GM18867 (cell line): Measurements from ENCODE around the gene ANKS6.

Experiments
- ATAC-seq: cut with Tn5 transposase; IDR thresholded peaks from one replicate; pipeline ENCODE4 v1.9.1; 2021; ENCODE audit warnings: mild to moderate bottlenecking, moderate library complexity; ENCODE audit not compliant: unreplicated experiment

Gene ANKS6

DNA sequence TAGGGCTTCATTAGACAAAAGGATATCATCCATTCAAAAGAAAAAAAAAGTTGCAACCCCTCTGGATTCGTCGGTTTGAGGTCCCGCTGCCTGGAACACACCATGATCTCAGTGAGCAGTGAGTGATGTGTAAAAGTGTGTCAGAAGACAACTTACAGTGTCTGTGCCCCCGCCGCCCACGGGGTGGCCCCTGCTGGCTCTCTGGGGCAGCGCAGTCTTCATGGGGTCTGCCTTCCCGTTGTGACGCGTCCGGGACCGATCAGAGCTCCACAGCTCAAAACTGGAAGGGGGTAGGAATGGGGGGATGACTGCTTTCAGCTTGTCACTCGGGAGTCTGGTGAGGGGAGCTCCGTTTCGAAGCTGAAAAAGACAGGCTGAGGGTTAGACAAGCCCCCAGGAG is 22.6 kb downstream of the ANKS6 start:
- no peak for ATAC-seq

DNA sequence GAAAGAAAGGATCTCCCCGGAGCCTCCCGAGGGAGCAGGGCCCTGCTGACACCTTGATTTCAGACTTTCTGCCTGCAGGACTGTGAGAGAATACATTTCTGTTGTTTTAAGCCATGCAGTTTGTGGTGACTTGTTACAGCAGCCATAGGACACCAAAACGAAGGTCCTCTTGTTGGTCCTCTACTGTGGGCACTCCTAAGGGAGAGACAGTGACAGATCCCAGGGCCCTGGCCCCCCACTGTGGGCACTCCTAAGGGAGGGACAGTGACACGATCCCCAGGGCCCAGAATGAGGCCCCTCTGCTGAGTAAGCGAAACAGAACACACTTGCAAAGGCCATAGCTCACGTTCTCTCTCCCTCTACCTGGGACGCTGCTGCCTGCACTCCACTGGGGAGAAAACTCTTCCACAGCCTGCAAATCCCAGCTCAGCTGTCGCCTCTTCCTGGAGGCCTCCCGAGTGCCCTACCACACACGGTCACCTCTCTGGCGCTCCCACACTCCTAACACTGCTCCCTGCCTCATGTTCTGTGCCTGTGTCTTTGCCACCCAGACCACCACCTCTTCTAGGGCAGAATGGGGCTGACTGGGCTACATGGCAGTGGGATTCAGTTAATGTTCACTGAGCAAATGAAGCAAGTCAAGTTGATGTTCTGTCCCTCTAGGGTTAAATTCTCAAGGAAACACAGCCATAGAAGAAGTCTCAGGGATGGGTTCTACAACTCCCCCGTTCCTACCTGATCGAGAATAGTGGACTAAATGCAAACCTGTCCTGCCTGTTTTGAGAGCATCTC is 23.8 kb downstream of the ANKS6 start:
- ATAC-seq, result no peak

DNA sequence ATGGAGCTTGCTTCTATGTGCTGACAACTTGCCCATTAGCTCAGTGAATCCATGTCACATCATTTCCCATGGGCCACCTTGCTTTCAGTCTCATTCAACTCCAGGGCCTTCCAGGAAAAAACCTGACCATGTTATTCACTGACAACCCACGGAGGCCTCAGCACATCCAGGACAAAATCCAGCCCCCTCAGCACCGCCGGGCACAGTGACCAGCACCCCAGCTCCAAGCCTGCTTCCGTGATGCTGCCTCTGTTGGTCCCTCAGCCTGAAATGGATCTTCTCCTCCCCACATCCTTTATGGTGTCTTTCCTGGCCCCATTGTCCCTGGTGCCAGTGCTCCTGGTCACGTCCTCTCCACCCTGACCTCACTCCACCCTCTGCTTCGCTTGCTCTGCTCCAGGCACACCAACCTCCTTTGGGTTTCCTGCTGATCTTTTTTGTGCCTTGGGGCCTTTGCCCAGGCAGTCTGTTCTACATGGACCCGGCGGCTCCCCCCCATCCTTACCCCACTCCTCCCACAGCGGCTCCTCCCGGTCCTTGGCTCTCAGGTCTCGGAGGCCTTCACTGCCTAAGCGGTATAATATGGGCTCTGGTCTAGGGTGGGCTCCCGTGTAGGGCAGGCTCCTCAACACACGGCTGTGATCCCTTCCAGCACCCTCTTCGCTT is 25.0 kb downstream of the ANKS6 start:
- no peak for ATAC-seq

DNA sequence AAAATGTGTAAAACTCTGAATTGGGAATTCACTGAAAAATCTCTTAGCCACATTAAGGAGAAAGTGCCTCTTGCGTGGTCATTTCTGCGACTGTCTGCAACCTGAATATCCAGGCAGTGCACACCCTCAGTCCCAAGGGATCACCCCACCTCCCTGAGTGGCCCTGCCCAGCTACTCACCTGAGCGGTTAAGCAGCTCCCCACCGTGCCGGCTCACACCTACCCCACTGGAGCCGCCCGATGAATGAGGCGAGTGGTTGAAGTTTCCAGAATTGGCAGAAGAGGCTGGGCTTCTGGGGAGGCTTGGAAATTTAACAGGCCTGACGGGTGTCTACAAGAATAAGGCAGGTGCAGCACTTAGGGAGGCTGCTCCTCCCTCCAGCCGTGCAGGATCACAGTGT is 25.6 kb downstream of the ANKS6 start:
- ATAC-seq, result no peak

DNA sequence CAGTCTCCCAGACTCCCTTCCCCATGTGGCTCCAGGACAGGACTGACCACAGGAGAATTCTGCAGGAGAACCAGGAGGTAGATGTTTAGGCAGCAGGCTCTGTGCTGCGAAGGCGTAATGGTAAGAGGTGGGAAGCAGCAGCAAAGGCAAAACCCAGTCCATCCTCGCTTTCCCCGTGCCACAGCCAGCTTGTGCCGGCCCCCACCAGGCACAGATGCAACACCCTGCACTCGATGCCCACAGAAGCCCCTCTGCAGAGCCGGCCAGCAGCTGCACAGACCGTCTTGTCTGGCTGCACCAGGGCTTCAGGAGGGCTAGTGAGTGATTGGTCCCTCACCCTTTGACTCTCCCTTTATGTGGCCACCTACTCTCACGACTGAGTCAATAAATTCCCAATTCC is 28.0 kb downstream of the ANKS6 start:
- no peak for ATAC-seq

DNA sequence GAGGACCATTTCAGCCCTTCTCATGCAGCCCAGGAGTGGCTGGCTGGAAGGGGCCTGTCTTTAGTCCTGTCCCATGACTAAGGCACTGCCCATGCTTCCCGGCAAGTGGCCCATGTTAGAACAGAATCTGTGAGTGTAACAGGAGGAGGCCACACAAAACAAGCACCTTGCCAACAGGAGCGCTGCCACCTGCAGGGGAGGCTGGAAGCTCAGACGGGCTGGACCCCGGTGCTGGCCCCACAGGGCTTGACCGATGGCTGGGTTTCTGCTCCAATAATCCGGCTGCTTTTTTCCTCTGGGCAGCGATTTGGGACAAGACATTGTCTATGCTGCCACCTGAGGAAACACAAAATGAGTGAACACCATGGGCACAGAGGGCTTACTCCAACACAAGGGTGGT is 28.4 kb downstream of the ANKS6 start:
- ATAC-seq, result no peak

DNA sequence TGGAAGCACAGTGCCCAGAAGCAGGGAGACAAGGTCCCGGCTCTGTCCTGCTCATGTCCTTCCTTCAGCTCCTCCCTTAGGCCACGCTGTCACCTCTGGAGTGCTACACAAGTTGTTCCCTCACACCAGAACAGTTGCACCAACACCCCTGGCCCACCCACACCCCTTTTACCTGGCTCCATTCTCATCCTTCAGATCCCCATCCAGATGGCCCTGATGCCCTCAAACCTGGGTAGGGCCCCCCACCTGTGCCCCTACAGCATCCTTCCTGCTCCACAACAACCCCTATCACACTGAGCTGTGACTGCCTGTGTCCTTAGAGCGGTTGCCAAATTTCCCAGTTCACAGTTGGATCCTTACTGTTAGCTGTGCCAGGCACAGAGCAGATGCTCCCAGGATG is 29.2 kb downstream of the ANKS6 start:
- ATAC-seq, result no peak

DNA sequence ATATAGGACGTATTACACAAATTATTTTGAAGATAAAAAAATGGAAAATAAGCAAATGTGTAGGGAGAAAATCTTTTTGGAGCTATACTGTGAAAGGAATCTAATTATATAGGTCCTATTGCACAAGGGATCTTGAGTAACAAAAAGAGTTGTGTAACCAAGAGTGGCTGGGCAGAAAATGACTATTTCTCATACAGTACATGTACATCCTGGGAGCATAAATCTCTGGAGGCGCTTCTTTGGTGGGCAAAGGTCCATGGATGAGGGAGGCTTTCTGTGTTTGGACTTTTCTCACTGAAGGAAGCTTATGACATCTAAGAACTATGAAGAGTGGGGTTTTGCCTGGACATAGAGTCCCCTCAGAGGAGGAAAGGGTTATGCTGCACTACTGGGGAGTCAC is 29.8 kb downstream of the ANKS6 start:
- no peak for ATAC-seq

DNA sequence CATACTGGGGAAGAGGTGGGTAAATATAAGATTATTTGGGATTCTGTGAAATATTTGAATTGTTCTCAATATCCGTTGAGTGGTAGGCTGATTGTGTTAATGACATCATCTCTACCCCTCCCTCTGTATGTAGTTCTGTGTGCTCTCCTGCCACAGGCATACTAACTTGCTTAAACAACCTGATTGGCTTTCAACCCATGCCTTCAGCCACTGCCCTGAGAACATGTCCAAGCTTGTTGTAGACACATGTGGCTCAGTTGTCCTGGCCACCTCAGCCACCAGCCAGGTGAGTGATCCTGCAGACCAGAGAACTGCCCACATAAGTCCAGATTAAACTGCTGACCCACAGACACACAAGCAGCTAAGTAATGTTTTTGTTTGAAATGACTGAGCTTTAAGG is 31.1 kb downstream of the ANKS6 start:
- ATAC-seq, result no peak

DNA sequence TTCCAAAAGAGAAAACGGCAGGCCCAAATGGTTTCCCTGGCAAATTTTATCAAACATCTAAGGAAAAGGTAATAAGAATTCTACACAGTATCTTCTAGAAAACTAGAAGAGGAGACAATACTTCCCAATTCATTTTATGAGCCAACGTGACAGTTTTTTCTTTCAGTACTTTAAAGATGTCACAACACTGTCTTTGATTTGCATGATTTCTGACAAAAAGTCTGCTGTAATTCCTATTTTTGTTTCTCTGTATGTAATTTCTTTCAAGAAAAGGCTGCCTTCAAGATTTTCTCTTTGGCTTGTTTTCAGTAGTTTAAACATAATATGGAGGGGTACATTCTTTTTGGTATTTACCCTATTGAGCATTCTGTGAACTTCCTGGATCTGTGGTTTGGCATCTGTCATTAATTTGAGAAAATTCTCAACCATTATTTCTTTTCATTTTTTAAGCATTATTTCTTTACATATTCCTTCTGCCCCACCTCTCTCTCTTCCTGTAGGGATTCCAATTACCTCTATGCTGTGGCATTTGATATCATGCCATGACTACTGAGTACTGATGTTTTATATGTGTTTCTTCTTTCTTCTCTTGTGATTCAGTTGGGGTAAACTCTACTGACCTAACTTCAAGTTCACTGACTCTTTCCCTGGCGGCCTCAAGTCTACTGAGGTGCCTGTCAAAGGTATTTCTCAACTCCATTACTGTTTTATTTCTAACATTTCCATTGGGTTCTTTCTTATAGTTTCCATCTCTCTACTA is 32.2 kb downstream of the ANKS6 start:
- ATAC-seq, result no peak

DNA sequence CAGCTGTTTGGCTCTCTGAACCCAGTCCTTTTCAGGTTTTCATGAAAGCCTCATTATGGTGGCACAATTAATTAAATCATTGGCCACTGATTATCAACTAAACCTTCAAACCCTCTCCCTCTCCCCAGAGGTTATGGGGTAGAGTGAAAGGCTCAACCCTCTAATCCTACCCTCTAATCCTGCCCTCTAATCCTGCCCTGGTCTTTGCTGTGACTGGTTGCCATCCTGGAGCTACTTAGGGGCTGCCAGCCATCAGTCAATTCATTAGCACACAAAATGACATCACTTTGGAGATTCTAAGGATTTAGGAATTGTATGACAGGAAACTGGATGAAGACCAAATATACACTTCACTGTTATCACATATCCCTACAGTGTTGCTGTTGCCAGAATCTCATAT is 36.1 kb downstream of the ANKS6 start:
- ATAC-seq, result no peak

DNA sequence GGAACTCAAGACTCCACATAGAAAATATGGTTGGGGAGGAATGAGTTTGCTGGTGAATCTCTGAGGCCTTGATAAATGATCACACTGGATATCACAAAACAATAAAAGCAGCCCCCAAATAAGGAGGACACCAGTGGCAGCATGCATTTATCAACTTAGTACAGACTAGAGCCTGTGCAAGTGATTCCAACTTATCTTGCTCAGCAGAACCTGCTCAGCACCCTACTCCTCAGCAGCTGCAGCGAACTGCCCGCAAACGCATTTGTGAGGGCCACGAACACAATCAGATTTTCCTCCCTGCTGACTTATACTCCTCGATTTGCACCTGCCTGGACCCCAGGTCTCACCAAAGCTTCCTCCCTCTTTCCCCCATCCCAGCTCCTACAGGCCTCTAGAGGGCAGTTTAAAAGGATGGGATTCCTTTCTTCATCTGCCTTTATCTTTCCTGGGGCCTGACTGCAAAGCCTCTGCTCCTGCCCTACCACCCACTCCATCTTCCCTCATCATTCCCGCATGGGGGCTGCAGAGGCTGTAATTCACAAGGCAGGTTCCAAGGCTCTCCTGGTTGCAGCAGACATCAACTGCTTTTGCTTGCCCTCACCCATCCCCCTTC is 41.2 kb downstream of the ANKS6 start:
- ATAC-seq, result no peak

DNA sequence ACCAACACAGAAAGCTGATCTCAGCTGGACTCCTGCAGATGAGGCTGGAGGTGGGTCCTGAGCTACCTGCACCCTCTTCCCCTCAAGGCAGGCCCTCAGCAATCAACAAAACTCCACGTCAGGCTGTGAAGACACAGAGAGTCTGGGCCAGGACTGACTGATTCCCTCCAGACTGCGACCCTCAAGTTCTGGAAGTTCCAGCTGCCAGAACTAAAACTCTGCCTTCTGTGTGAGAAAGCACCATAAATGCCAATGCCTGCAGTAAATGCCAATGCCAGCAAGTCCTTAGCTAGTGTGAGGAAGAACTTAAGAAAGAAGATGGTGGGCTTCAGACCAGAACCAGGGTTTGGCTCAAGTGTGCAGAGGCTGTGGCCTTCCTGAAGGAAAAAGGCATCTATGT is 45.1 kb downstream of the ANKS6 start:
- ATAC-seq, result no peak

DNA sequence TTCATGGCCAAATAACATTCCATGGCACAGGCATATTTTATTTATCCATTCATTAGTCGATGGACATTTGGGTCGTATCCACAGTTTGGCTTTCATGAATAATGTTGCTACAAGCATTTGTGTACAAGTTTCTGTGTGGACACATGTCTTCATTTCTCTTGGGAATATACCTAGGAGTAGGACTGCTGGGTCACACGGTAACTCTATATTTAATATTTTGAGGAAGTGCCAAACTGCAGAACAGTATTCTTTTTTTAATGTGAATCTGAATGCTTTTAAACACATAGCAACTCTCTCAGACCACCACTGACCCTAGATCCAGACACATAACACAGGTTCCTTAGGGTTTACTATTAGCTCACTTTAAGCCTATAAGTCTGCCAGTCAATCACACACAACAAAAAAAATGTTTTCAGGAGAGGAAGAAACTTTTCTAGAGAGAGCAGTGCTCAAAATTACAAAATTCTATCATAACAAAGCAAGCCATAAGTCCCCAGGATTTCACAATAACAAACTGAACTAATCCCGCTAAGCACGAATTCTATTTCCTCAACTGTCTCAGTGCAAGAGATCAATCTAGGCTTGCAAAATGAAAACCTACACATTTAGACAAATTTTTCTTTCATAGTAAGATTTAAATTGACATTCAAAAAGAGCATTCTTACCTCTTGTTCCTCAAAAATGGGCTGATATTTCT is 45.8 kb downstream of the ANKS6 start:
- no peak for ATAC-seq

DNA sequence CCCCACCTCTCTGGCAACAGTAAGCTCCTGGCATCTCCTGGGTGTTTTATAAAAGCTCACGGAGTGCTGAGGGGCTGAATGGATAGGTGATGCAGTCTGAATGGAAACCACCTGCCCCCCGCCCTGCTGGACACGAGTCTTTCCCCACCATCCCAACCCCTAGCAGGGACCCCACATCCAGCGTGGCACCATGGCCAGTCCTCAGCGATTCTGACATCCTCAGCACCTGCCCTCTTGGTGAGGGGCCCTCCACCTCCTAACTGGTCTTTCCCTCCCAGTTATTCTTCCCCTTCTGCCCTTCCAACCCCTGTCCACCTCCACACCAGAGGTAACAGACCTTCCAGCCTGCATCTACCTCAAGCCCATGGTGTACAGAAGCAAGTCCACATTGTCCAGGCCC is 48.9 kb downstream of the ANKS6 start:
- no peak for ATAC-seq

DNA sequence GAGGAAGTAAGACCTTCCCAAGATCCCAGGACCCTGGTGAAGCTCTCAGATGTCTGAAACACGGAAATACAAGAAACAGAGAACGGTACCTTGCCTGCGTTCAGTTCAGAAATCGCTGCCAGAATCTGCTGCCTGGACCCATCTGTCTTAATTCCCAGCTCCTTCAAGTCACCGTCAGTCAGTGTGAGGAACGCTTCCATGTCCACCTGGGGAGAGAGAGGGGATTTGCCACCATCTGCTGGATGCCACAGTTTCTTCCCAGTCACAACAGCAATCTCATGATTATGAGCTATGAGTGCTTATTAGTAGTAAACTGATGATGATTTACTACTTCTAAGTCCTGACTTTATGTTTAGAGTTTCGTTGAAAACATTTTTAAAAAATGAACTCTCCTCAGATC is 50.9 kb downstream of the ANKS6 start:
- ATAC-seq, result no peak

DNA sequence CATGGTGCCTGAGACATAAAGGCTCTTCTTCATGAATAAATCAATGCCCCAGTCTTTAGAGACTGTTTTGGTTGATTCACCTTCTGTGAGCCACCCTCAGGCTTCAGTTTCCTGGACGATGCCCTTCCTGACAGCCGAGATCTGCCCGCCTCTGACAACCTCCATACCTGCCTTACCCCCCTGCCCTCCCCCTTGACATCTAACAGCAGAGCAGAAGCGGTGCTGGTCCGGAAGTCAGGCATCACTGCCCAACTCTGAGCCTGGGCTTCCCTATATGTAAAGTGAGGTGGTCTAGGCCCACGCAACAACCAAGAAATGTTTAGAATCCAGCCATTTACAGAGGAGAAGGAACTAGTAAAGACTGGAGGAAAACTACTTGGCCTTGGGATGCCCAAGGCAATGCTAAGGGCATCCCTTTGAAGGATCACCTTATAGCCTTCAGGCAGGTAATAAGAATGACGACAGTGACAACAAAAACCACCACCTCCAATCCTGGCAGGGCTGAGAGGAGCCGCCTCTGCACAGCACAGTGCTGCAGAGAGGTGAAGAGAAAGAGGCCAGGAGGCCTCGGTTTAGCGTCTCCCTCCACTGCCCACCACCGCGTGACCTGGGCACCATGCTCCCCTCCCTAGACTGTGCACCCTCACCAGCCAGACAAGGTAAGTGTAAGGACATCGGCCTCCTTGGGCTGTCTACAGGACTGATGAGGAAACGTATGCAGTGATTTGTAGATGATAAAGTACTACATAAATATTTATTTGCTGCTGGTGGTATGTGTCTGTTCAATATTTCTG is 52.3 kb downstream of the ANKS6 start:
- ATAC-seq, result no peak

DNA sequence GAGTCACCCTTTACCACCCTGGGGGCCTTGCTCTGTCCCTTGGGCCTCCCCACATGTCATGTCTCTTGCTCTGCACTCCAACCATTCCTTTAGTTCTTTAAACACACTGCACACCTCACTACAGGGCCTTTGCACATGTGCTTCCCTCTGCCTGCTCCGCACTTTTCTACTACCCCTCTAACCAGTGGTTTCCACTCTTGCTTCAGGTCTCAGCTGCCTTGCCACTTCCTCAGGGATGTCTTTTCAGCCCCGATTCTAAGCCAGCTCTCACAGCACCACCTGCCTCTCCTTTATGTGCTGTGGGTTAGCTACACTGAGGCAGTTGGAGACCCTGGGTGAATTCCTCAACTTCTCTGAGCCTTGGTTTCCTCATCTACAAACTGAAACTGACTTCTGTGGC is 53.0 kb downstream of the ANKS6 start:
- ATAC-seq, result no peak

DNA sequence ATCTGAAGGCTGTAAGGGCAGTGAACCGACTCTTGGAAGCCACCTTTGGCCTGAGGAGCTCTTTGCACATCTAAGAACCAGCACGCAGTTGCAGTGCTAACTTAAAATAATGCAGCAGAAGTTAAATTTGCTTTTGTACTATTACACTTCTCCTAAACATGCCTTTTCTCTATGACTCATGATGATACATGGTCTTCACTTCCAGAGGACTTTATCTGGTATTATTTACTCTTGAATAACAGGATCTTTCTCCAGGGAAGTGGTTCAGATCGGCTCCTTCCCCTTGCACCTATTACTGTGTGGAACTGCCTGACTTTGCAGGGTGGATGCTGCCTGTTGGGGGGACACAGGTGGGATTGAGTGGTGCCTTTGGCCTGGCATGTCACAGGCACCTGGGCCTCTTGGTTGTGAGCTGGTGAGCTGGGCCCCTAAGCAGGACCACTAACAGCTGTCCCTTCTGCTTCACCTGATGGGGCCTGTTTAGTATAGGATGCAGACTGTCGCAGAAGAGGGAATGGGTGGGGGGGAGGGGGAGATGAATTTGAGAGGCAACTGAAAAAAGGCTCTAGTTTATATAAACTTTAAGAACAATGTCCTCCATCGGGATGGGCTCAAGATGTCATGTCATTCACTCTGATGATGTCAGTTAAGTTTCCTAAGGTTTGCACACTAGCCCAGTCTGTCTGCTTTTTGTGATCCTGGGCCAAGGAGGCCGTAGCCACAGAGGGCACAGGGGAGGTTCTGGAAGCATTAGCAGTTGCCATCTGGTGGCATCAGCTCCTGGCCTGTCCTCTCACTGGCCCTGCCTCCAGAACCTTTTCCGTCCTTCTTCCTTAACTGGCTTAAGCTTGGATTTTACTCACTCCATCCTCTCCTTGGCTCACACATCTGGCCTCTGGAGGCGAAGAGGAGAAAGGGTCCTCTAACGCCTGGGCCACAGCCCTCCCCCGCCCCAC is 53.8 kb downstream of the ANKS6 start:
- ATAC-seq, result no peak
